Stimulated activated CD8-positive, alpha-beta memory T cell treated with anti-CD3 and anti-CD28 coated beads, Interleukin-4, amount 100 ng/mL, for 1 hour (primary cell): ENCODE data around the gene CYP17A1.
"Not testable (repeated sequence)": the region's sequence is repeated elsewhere in the genome, so short reads cannot be mapped to it uniquely, and the experiment has no call there.

ENCODE experiments used
- DNase-seq, 2 donors: peaks; one replicate each; pipeline ENCODE4 v3.0.0-alpha.2; 2020; ENCODE audit warnings: low read depth in 2 of 2, low spot score in 1 of 2

CYP17A1 gene

DNA sequence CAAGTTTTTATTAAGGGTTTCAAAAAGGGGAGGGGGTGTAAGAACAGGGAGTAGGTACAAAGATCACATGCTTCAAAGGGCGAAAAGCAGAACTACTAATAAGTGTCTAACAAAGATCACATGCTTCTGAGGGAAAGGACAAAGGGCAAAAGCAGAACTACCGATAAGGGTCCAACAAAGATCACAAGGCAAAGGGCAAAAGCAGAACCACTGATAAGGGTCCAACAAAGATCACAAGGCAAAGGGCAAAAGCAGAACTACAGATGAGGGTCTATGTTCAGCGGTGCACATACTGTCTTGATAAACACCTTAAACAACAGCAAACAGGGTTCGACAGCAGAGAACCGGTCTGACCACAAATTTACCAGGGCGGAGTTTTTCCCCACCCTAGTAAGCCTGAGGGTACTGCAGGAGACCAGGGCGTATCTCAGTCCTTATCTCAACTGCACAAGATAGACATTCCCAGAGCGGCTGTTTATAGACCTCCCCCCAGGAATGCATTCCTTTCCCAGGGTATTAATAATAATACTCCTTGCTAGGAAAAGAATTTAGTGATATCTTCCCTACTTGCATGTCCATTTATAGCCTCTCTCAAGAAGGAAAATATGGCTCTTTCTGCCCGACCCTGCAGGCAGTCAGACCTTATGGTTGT, 1.2 kb upstream of the CYP17A1 start:
- not testable (repeated sequence) for DNase-seq

DNA sequence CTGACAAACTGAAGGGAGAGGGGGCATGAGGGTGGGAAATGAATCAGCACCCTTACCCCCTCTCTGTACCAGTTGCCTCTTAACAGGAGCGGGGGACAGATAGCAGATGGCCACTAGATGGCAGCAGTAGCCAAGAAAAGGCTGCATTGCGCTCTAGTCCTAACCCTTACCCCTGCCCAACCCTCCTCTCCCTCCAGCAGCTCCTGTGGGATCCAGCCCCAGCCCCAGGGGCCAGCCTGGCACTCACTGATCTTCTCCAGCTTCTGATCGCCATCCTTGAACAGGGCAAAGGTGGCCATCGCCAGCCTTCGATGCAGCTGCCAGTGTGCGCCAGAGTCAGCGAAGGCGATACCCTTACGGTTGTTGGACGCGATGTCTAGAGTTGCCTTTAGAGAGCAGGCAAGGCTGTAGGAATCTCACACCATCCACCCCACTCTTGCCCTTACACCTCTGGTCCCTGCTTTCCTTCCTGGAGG, 2.2 kb downstream of the CYP17A1 start:
- DNase-seq = peak; percentile 53 to 57

DNA sequence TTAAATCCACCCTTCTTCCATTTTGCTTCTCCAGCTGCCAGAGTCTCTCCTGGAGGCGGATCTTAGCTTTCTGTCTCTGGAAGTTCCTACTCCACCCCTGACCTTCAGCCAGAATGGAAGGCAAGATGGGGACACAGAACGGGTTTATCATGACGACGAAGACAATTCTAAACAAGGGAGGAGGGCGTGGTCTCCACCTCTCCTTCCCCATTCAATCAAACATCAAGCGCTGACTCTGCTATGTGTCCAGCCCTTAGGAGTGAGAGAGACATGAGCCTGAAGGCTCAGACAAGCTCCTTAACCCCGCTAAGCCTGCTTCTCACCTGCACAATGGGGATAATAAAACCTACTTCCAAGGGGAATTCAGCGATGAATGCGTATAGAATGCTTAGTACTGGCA, 3.1 kb downstream of the CYP17A1 start:
- no peak for DNase-seq

DNA sequence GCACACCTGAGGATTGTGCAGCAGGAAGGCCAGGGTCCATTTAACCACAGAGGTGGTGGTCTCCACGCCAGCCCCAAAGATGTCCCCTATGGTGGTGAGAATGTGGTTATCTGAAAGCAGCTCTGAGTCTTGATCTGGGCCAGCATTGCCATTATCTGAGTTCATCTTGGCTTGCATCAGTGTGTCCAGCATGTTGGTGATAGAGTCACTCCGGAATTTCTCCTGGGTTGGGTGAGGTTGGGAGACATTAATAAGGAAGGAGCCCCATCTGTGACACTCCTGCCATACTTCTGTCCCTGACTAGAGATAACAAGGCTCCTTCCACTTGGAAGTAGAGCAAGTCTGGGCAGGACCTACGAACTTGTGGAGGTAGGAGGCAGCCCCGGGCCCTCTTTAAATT, 4.2 kb downstream of the CYP17A1 start:
- DNase-seq = no peak

DNA sequence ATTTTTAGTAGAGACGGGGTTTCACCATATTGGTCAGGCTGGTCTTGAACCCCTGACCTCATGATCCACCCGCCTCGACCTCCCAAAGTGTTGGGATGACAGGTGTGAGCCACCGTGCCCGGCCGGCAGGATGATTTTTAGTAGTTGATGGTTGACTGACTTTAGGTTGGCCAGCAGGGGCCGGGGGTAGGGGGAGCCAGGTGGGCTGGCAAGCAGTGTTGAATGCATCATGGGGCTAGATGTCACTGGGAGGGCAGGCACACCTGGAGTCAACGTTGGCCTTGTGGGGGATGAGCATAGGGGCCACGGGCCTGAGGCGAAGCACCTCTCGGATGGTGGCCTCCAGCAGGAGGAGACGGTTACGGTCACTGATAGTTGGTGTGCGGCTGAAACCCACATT, 5.0 kb downstream of the CYP17A1 start:
- no peak for DNase-seq

DNA sequence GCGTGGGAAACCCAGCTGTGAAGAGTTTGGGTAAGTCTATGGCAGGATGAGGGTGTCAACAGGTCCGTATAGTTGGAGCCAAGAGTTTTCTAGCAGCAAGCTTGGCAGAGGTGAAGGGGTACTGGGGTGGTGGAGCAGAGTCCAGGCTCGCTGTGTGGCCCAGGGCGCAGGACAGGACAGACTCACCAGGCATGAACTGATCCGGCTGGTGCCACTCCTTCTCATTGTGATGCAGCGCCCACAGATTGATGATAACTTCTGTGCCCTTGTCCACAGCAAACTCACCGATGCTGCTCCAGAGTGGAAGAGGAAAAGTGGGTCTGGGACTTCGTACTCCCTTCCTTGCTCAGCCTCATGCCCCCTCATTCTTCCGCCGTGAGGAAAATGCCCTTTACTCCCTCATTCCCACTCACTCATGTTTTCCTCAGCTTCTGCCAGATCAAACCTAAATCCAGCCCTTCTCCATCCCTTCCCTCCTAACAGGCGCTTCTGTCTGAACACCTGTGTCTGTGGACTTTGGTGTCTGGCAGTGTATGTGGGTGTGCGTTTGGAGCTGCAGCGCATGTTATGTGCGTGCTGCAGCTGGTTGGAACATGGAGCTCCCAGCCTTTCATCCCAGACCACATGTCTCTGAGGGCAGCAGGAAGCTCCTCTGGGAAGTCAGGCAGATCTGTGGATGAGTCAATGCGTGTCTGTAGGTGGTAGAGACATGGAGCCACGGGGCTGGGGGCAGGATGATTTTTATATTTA, 5.7 kb downstream of the CYP17A1 start:
- DNase-seq = no peak

DNA sequence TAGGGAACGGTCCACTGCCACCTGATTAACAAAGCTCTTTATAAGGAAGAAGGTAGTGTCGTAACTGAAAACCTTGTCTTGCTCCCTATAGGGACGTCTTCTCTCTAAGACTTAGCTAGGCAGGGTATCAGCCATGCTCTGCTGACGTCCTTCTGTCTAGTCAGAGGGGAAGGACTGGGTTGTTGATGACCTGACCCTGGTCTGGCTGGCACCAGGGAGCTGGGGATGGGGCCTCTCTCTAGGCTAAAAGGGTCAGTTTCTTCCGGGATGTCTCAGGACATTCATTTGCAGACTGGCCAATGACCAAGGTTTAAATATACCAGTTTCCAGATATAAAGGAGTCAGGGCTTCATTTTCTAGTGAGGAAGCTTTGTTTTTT, 9.6 kb downstream of the CYP17A1 start:
- DNase-seq = no peak

DNA sequence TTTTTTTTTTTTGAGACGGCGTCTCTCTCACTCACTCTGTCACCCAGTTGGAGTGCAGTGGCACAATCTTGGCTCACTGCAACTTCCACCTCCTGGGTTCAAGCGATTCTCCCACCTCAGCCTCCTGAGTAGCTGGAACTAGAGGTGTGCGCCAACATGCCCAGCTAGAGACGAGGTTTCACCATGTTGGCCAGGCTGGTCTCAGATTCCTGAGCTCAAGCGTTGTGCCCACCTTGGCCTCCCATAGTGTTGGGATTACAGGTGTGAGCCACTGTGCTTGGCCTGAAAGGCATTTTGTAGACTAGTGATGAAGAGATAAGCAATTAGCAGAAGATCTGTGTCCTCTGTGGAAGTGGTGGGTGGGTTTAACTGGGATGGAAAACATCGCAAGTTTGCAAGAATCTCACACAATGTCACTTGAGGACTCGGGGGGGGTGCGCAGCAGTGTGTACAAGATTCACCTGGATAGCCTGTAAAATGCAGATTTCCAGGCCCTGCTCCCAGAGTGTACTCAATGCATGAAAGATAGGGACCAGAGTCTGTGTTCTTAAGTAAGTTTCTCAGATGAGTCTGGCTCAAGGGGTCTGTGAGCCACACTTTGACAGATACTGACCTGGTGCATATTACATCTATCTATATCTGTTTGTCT, 10.9 kb downstream of the CYP17A1 start:
- DNase-seq = no peak

DNA sequence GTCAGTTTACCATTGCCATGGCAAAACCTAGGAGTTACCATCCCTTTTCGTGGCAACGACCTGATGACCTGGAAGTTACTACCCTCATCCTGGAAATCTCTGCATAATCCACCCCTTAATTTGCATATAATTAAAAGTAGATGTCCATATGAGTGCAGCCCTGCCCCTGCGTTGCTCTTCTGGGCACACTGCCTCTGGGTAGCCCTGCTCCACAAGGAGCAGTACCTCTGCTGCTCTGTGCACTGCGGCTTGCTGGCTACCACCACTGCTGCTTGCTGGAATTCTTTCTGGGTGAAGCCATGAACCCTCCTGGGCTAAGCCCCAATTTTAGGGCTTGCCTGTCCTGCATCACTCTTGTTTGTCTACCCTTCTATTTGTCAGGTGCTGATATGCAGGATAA, 12.5 kb downstream of the CYP17A1 start:
- DNase-seq = no peak

DNA sequence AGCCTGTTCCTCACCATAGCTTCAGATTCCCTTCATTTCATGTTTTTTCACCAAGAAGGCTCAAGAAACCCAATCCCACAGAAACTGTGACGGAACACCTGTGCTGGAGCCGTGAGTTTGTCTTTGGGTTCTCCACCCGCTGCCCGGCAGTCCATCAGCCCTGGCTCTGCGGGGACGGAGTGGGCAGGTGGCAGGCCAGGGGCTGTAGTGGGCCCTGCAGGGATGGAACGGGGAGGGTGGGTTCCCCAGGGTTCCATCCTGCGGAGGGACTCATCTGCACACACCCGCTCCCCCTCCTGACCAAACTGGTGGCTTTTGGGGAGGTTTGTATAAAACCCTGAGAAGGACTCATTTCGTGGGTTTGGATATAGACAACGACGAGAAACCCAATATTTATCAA, 15.0 kb downstream of the CYP17A1 start:
- DNase-seq = no peak

DNA sequence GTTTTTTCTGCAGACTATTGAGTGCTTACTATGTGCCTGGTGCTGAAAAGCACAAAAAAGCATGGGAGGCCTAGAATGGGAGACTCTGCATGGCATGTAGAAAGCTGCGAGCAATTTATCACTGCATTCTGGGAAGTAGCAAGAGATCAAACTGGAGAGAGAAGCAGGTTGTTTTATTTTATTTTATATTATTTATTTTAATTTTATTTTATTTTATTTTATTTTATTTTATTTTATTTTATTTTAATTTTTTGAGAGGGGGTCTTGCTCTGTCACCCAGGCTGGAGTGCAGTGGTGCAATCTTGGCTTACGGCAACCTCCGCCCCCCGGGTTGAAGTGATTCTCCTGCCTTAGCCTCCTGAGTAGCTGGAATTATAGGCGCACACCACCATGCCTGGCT, 17.2 kb downstream of the CYP17A1 start:
- DNase-seq = not testable (repeated sequence)

DNA sequence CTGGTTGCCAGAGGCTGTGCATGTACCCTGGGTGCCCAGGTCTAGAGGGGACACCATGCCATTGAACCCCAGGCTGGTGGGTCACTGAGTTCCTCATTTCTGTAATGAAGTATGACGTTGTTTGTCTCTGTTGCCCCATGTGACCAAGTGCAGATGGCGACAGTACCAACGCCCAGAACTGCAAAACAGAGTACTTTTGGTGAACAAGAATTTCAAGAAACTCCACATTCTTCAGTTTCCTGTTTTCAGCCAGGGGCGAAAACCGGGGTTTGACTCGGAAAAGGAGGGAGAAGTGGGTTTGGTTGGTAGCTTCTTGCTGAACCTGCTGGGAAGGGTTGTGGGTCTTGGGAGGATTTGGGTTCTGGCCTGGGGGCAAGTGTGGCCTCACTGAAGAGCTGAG, 18.2 kb downstream of the CYP17A1 start:
- DNase-seq = no peak

DNA sequence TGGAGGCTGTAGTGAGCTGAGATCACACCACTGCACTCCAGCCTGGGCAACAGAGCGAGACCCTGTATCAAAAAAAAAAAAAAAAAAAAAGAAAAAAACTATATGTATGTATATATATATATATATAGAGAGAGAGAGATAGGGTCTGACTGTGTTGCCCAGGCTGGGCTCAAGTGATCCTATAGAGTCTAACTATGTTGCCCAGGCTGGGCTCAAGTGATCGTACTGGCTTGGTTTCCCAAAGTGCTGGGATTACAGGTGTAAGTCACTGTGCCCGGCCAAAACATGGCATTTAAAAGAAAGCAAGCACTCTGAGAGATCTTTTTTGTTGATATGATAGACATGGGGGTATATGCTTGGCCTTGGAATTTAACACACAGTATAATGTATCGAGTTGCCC, 20.0 kb downstream of the CYP17A1 start:
- no peak for DNase-seq

DNA sequence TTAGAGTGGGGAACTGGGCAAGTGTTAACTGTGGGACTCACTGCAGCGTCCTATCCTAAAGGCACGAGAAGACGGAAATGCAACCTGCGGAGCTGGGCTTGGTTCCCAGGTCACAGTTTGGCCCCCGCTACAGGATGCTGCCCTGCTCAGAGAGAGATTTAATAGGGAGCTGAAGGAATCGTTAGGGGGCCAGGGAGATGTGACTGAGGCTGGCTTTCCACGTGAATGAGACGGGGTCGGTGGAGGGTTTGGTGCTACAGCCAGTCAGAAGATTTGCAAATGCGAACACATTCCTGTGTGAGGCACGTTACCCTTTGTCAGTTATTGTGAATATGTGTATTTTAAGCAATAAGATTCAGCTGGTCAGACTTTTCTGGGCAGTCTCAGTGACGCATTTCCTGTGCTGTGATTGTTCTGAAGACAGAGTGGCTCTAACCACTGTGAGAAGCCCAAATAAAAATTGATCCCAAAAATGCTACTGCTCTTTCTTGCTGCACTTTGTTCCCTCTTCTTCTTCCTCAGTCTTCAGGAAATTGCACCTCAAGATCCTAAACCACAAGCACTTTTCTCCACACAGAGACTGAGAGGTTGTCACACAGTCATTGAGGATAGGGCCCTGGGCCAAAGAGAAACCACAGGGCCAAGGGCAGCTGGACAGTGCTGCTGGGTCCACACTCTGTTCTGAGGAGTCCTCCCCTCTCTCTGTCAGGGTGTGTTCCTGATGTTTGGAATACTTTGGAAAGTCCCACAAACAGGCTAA, 21.2 kb downstream of the CYP17A1 start:
- no peak for DNase-seq

DNA sequence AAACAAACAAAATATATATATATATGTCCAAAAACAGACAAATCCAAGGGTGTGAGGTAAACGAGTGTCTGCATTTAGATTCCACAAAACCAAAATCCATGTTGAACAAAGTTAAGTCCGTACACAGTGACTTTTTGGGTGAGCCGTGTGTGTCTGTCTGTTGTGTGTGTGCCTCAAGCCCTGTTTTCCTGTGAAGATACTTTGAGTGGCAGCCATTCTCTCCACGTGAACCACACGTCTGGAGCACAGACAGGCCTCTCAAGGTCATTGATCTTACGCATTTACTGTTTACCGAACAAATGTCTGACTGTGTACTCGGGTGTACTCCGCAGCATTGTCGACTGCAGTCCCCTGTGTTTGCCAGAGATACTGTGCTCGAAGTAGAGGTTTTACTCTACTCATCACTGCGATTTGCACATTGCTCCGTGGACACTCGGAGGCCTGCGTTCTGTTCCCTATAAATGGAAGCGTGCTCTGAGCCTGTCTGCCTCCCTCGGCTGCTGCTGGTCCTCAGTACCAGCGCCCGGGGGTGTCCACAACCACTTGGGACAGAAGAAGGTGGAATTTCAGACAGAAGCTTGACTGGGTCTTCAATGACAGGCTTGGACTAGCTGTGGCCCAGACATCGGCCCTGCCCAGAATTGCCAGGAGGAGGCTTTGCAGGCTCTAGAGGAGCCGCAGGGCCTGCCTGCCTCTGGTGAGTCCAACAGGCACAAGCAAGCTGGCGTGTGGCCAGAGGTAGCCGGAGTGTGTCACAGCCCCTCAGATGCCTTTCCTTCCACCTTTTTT, 22.1 kb downstream of the CYP17A1 start:
- DNase-seq = no peak

DNA sequence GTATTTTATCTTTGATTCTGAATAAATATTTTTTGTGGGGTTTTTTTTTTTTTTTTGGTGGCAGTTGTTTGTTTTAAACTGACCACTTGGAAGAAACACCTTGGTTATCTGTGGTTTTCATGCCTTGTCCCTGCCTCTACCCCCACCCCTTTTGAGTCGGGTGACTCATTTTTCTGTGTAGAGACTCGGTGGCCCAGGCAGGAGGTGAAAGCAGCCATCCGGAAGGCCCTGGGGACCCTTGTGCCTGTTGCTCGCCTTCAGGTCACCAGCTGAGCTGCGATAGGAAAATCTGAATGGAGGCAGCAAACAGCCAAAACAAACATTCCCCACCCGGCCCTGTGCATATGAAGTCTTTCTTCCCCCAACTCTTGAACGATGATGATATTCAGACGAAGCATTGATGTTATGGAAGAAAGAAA, 22.8 kb downstream of the CYP17A1 start:
- DNase-seq = no peak

DNA sequence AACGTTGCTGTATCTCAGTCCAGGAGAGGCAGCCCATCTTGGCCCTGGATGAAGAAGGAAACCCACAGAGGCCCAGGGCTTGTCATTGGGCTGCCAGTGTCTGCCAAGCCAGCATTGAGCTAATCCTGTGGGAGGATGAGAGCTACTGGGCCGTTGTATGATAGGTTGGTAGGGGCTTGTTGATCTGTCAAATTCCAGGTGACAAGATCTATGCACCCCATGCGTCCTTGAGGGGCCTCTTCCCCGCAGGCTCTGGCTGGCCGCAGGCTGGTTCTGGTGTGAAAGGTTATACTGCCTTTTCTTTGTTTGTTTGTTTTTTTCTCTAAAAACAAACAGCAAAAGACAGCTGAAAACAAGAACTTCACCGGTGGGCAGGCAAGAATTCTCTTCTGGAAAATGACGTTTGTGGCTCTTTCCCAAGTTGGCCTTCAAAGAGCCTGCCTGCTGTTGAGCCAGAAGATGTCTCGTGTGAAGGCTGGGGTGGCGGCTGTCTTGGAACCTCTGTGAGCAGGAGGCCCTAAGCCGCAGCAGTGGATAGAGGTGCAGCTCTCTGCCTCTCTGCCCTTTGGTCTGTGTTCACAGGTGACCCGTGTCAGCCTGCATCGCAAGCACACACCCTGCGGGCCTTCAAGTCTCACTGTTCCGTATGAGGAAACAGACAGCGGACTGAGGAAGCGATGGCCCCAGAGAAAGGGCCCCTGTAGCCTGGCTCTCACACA, 23.3 kb downstream of the CYP17A1 start:
- DNase-seq = no peak

DNA sequence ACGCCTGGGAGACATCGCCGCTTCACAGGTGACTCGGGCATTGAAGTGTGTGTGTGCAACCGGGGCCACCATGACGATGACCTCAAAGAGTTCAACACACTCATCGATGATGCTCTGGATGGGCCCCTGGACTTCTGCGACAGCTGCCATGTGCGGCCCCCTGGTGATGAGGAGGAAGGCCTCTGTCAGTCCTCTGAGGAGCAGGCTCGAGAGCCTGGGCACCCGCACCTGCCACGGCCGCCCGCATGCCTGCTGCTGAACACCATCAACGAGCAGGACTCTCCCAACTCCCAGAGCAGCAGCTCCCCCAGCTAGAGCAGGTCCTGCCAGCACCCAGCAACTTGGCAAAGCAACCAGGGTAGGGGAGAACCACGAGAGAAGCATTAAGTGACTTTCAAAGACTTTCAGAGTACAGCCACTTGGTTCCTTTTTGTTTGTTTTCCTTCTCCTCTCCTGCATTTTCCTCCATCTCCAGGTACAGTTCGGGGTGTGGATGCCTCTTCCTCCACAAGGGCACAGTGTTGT, 24.1 kb downstream of the CYP17A1 start:
- DNase-seq = no peak

DNA sequence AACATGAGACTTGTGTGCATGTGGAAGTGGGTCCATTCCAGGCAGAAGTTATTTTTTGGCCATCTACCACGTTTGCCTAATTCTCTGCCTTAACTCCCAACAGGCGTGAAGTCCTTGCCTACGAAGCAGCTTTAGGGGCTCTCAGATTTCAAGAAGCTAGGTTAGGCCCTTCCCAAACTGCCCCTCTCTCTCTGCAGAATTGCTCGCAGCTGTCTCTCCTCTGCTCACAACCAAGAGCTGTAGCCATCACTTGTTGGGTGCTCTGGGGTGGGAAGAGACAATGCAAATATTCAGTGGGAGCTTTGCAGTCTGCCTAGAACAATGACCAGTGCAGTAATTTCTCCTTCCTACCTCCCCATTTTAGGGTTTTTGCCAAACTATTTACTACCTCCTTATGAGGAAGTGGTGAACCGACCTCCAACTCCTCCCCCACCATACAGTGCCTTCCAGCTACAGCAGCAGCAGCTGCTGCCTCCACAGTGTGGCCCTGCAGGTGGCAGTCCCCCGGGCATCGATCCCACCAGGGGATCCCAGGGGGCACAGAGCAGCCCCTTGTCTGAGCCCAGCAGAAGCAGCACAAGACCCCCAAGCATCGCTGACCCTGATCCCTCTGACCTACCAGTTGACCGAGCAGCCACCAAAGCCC, 24.9 kb downstream of the CYP17A1 start:
- no peak for DNase-seq
